IPS-11a (cell line): ENCODE data around the gene CTNNA1.

Source experiments
- H3K4me3 ChIP-seq: one replicate; pipeline ENCODE4 v1.5.1; 2013; ENCODE audit warnings: low read depth, low read length, control low read depth

The CTNNA1 gene

GRCh38 chr5:138961221-138961620 is 208.0 kb downstream of the CTNNA1 start:
- no peak overlapping the region for H3K4me3 ChIP-seq

DNA sequence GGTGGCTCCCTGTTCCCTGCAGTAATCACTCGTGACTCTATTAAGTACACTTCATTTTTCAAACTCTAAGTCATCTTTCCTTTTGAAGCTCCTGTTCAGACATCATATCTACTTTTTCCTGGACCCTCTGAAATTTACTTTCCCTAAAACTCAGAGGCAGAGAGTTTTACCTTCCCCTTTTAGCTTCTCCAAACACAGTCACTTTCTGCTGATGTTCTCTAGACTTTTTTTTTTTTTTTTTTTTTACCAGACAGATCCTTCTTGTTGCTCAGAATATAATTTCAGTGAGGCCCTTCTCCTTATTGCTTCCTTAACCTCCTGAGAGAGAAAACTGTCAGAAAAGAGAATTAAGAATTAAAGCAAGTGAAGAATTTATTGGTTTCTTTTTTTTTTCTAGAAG is 208.5 kb downstream of the CTNNA1 start:
- no peak overlapping the region for H3K4me3 ChIP-seq

GRCh38 chr5:138962614-138963370 is 209.6 kb downstream of the CTNNA1 start:
- no peak overlapping the region for H3K4me3 ChIP-seq

DNA sequence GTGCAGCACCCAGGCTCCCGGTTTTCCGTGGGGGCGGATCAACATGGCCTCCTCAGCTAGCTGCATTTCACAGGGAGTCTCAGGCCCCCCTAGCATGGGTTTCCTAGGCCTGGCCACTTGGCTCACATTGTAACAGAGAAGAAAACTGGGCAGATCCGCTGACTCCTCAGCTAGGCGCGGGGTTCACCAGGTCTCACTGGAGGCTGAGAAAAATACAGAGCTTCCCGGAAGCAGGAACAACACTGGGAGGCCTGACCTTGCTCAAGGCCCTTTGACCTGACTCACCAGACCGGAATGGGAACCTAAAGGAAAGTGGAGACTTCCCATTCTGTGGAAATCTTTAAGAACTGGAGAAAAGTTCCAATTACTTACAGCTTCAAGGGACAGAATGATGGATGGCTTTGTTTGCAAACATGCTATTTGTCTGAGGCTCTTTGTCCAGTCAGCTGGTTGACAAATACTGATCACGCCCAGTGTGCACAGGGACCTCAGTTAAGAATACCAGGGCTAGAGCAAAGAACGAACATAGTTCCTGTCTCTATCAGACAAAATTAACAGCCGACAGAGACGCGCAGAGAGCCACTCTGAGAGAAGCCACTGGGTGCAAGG is 210.6 kb downstream of the CTNNA1 start:
- no peak overlapping the region for H3K4me3 ChIP-seq

GRCh38 chr5:138964647-138965201 is 211.5 kb downstream of the CTNNA1 start:
- H3K4me3 ChIP-seq: no peak overlapping the region

DNA sequence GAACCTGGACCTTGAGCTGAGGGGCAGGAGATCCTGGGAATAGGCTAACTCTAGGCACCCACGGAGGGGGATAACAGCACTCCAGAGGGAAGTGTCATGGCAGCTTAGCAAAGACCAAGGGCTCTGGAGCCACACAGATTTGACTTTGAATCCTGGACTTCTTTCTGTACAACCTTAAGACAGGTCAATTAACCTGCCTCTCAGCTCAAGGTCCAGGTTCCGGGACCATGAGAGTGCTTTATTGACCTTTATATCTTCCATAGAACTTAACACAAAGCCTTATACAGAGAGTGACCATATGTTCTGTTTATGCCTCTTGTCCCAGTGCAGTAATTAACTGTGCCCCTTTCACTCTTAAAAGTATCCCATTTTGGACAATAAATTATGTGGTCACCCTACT is 212.4 kb downstream of the CTNNA1 start:
- H3K4me3 ChIP-seq: no peak overlapping the region

DNA sequence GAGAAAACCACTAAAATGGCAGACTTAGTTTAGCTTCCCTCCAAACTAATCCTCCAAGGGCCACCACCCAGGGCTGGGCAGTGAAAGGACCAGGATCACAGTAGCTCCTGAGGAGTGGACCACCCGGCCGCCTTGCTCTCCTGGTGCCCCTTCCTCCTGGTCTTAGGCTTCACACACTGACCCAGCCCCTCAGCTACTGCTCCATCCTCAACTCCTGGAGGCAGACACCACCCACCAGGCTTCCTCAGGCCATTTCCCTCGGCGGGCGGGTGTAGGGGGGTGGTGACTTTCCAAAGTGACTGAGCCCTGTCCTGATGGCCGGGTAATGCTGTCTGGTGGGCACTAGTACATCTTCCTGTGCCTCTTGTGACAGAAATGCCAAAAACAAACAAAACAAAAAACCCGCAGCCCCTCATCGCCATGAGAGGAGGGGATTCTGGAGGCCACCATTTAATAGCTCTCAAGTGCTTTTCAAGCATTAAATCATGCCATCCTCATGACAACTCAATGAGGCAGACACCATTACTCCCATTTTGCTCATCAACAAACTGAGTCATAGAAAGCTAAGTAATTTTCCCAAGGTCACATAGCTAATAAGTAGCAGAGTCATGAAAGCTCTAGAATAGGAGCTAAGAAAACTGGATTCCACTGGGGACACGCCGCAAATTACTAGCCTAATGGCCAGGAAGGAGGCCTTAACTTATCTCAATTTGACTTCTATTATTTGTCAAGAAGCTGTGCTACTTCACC is 213.2 kb downstream of the CTNNA1 start:
- H3K4me3 ChIP-seq: no peak overlapping the region

DNA sequence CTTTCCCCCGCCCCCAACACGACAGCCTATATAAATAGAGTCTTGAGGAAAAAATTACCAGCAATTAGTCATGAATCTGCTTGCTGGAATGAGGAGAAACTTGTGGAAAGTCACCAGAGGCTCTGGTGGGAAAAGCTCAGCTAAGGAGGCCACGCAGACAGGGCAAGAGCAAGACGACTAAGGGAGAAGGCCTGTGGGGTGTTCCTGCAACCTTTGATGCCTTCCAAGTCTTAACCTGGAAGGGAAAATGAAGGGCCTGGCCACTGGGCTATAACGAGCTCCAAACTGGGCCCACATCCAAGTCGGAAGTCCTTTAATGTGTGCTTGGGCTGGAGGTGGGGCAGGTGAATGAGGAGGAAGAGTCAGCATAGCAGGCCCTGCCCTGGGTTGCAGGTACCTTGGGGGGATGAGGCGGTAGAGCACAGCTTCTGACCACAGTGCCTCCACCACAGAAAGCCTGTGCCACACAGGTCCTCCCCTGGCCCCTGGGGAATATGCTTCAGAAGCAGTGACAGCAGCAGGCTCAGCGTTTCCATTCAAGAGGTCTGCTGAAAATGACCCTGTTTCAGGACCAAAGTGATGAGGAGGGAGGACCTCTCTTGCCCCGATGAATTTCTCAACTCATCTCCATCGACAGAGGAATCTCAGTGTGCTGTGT is 214.7 kb downstream of the CTNNA1 start:
- H3K4me3 ChIP-seq: no peak overlapping the region

- H3K4me3 ChIP-seq: no peak overlapping the region
These were observed 215.4 kb downstream of the CTNNA1 start for GRCh38 chr5:138968601-138969000.

DNA sequence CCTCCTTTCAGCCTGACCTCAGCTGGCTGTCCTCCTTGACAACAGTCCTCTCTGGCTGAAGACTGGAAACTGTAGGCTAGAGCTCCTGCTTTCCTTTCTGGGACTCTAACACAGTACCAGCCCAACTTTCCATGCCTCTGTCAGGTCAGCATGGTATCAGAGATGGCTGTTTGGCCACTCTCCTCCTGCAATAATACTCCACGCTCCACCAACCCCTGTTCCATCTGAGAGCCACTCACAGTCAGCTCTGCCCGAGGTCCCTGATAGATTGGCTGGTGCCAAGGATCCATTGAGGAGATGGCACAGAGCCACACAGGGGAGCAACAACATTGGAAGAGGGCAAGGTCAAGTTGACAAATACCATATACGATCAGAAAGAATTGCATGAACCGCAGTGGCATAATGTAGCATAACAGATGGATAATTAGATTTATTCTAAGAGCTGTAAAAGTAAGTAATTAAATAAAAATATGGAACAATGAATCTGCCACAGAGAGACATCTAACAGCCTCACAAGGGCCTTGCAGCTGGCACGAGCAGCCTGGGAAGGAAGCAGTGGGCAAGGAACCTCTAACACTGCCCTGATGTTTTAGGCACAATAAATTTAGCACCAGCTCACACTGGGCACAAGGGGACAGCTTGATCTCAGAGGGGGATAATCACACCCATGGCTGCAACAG is 216.2 kb downstream of the CTNNA1 start:
- H3K4me3 ChIP-seq: no peak overlapping the region

- no peak overlapping the region for H3K4me3 ChIP-seq
These were observed 219.0 kb downstream of the CTNNA1 start for GRCh38 chr5:138972230-138972629.

DNA sequence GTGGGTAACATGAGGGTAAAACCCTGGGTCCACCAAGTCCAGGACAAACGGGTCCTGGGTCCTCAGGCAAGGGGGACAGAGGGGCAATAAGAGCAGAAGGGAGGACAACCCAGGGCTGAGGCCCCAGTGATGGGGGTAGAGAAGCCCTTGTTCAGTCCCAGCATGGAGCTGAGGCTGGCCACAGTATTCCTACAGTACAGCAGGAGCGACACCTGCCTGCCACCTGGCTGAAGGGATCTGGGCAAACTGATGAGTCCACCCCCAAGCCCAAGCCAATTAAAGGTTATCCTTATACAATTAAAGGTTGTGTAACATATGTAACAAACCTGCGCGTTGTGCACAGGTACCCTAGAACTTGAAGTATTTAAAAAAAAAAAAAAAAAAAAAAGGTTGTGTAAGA is 219.6 kb downstream of the CTNNA1 start:
- H3K4me3 ChIP-seq: no peak overlapping the region

DNA sequence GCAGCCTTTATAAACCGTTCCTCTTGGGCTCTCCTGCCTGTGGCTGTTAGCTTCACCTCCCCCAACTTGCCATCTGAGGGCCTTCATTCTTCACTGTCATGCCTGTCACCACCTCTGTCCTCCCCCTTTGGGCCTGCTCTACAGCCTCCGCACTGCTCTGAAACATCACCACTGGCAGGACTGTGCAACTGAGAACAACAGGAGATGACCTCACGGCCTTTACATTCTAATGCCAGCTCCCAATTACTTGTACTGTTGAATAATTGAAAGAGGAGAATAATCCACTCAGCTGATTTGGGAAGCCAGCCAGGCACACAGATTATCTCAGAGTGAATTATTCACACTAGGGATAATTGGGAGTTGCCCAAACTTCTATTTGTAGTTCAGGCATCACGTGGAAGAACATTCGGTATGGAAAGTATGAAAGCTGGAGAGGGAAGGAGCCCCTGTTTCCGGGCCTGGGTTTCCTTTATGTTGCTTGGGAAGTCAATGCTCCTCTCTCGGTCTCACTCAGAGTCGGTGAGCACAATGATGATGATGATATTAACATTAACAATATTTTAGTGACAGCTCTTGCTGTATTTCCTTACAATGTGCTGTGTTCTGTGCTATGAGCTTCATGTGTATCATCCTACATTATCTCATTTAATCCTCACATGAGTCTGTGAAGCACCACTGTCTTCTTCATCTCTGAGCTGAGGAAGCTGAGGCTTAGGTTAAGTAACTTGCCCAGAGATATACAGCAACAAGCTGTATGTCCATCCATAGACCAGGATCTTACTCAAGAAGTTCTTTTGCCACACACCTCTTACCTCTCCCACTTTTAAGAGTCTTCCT is 221.2 kb downstream of the CTNNA1 start:
- no peak overlapping the region for H3K4me3 ChIP-seq

GRCh38 chr5:138975098-138975847 is 222.0 kb downstream of the CTNNA1 start:
- no peak overlapping the region for H3K4me3 ChIP-seq

DNA sequence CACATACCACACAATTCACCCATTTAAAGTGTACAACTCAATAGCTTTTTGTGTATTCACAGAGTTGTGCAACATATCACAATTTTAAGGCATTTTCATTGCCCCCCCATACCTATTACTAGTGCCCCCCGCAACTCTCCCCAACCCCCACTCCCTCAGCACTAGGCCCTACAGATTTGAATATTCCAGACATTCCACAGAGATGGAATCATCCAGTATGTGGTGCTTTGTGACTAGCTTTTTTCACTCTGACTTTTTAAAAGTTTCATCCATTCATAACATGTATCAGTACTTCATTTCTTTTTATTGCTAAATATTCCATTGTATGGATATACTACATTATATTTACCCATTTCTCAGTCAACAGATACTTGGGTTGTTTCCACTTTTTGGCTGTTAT is 224.9 kb downstream of the CTNNA1 start:
- no peak overlapping the region for H3K4me3 ChIP-seq

GRCh38 chr5:138978581-138978980 is 225.4 kb downstream of the CTNNA1 start:
- no peak overlapping the region for H3K4me3 ChIP-seq

GRCh38 chr5:138979684-138980280 is 226.6 kb downstream of the CTNNA1 start:
- H3K4me3 ChIP-seq: no peak overlapping the region

- H3K4me3 ChIP-seq: no peak overlapping the region
These were observed 227.2 kb downstream of the CTNNA1 start for GRCh38 chr5:138980441-138980840.

GRCh38 chr5:138981131-138981530 is 227.9 kb downstream of the CTNNA1 start:
- no peak overlapping the region for H3K4me3 ChIP-seq
